H54 (cell line): ENCODE measurements around the gene DRAP1.

Experiments
- DNase-seq: peaks from one replicate; pipeline ENCODE4 v3.0.0; 2011; ENCODE audit warnings: low spot score, mixed read lengths; ENCODE audit not compliant: insufficient read length
- FAIRE-seq: peaks from 3 replicates; lab custom pipeline; 2011; peaks lifted over from hg19 to GRCh38; lab: Jason Lieb, UNC
- POLR2A ChIP-seq: IDR thresholded peaks from 2 replicates; pipeline ENCODE4 v1.6.1; 2011; ENCODE audit warnings: low read depth, mild to moderate bottlenecking, low read length

Gene DRAP1

GRCh38 chr11:65892661-65893317 is 26.4 kb upstream of the DRAP1 start:
- DNase-seq (no peak), FAIRE-seq (no peak)
- no peak; the same call in 1 of the 2 replicates for TF ChIP-seq POLR2A

- FAIRE-seq (no peak), DNase-seq (no peak)
- no peak for TF ChIP-seq POLR2A
These were observed 25.1 kb upstream of the DRAP1 start for GRCh38 chr11:65894034-65894591.

- DNase-seq = no peak
- FAIRE-seq = no peak
- TF ChIP-seq POLR2A = no peak
These were observed 23.7 kb upstream of the DRAP1 start for GRCh38 chr11:65895482-65895981.

GRCh38 chr11:65896034-65896999 is 22.9 kb upstream of the DRAP1 start:
- TF ChIP-seq POLR2A = no peak
- FAIRE-seq = no peak
- DNase-seq = no peak

- no peak for DNase-seq
- TF ChIP-seq POLR2A = no peak
These were observed 22.2 kb upstream of the DRAP1 start for GRCh38 chr11:65897020-65897471.

GRCh38 chr11:65898656-65899355 is 20.4 kb upstream of the DRAP1 start:
- FAIRE-seq (no peak), DNase-seq (no peak)
- peak; percentile 49; the same call in 1 of the 2 replicates for TF ChIP-seq POLR2A

More at GRCh38 chr11:65897020-65897471, 22.2 kb upstream of the DRAP1 start:
- no peak for FAIRE-seq

- FAIRE-seq (no peak), DNase-seq (no peak)
- TF ChIP-seq POLR2A = no peak
These were observed 19.7 kb upstream of the DRAP1 start for GRCh38 chr11:65899356-65900124.

- peak; percentile 90 for TF ChIP-seq POLR2A
- no peak for DNase-seq
- no peak for FAIRE-seq
These were observed 18.9 kb upstream of the DRAP1 start, which contains the start of gene FOSL1 for GRCh38 chr11:65900125-65900898. TSS of gene FOSL1 (minus strand) at chr11:65900388. CDS start at chr11:65900339, 49 bp downstream.

GRCh38 chr11:65900899-65901180 is 18.4 kb upstream of the DRAP1 start:
- DNase-seq (no peak), FAIRE-seq (no peak)
- TF ChIP-seq POLR2A = no peak

GRCh38 chr11:65903068-65903481 is 16.2 kb upstream of the DRAP1 start:
- no peak for FAIRE-seq
- TF ChIP-seq POLR2A = 0 out of 2 replicates have a peak, but pooled peaks have one; percentile 10
- no peak for DNase-seq

- no peak for TF ChIP-seq POLR2A
- no peak for FAIRE-seq
- no peak for DNase-seq
These were observed 15.5 kb upstream of the DRAP1 start for GRCh38 chr11:65903715-65904114.

GRCh38 chr11:65906602-65907001 is 12.6 kb upstream of the DRAP1 start:
- no peak for TF ChIP-seq POLR2A
- FAIRE-seq = no peak

GRCh38 chr11:65907878-65908277 is 11.3 kb upstream of the DRAP1 start:
- DNase-seq (no peak), FAIRE-seq (no peak)
- TF ChIP-seq POLR2A = no peak

More at GRCh38 chr11:65906602-65907001, 12.6 kb upstream of the DRAP1 start:
- no peak for DNase-seq
